ENCODE measurements around the gene CPT1A.

DNA sequence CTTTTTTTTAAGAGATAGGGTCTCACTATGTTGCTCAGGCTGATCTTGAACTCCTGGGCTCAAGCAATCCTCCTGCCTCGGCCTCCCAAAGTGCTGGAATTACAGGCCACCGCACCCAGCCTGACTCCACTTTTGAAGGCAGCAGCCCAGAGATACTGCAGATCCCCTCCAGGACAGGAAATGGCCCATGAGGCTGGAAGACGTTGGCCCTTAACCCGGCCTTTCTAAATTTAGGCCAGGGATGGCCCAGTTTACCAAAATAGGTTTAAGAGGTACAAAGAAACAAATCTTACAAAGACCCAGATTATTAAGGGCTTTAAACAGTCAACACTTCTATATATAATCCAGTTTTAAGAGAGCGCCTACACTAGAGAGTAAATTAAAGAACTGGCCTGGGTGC, 32.2 kb downstream of the CPT1A start:
- TF ChIP-seq, protein P1, sequence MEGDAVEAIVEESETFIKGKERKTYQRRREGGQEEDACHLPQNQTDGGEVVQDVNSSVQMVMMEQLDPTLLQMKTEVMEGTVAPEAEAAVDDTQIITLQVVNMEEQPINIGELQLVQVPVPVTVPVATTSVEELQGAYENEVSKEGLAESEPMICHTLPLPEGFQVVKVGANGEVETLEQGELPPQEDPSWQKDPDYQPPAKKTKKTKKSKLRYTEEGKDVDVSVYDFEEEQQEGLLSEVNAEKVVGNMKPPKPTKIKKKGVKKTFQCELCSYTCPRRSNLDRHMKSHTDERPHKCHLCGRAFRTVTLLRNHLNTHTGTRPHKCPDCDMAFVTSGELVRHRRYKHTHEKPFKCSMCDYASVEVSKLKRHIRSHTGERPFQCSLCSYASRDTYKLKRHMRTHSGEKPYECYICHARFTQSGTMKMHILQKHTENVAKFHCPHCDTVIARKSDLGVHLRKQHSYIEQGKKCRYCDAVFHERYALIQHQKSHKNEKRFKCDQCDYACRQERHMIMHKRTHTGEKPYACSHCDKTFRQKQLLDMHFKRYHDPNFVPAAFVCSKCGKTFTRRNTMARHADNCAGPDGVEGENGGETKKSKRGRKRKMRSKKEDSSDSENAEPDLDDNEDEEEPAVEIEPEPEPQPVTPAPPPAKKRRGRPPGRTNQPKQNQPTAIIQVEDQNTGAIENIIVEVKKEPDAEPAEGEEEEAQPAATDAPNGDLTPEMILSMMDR (IDR thresholded peaks at IDR 0.05), result no peak
- TF ChIP-seq SIN3A (IDR thresholded peaks at IDR 0.05; ENCODE audit: borderline replicate concordance, insufficient read depth, low read depth, low read length) (no peak), POLR2AphosphoS5 (IDR thresholded peaks at IDR 0.05; ENCODE audit: low read depth, low read length) (no peak), TCF7L2 (IDR thresholded peaks at IDR 0.05; ENCODE audit: low read depth, low read length) (no peak)
- TF ChIP-seq, protein P2, sequence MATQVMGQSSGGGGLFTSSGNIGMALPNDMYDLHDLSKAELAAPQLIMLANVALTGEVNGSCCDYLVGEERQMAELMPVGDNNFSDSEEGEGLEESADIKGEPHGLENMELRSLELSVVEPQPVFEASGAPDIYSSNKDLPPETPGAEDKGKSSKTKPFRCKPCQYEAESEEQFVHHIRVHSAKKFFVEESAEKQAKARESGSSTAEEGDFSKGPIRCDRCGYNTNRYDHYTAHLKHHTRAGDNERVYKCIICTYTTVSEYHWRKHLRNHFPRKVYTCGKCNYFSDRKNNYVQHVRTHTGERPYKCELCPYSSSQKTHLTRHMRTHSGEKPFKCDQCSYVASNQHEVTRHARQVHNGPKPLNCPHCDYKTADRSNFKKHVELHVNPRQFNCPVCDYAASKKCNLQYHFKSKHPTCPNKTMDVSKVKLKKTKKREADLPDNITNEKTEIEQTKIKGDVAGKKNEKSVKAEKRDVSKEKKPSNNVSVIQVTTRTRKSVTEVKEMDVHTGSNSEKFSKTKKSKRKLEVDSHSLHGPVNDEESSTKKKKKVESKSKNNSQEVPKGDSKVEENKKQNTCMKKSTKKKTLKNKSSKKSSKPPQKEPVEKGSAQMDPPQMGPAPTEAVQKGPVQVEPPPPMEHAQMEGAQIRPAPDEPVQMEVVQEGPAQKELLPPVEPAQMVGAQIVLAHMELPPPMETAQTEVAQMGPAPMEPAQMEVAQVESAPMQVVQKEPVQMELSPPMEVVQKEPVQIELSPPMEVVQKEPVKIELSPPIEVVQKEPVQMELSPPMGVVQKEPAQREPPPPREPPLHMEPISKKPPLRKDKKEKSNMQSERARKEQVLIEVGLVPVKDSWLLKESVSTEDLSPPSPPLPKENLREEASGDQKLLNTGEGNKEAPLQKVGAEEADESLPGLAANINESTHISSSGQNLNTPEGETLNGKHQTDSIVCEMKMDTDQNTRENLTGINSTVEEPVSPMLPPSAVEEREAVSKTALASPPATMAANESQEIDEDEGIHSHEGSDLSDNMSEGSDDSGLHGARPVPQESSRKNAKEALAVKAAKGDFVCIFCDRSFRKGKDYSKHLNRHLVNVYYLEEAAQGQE (IDR thresholded peaks at IDR 0.05; ENCODE audit: insufficient read depth in 1 of 2, low read depth in 2 of 2, low read length in 1 of 2), result no peak
